ENCODE results near the gene SSBP2.

The SSBP2 gene

GRCh38 chr5:81657386-81657785 is 93.5 kb downstream of the SSBP2 start:
- H3K27me3 ChIP-seq (ENCODE audit: insufficient read depth, poor library complexity, severe bottlenecking) = no peaks in the 10 kb centered on the region
- TF ChIP-seq CTCF (IDR thresholded peaks at IDR 0.05; ENCODE audit: poor library complexity, severe bottlenecking) = no peak
- no peak overlapping the region for H3K4me3 ChIP-seq (ENCODE audit: severe bottlenecking)
- H3K4me1 ChIP-seq (ENCODE audit: insufficient read depth, poor library complexity, severe bottlenecking) = no peaks in the 10 kb centered on the region
- H3K36me3 ChIP-seq (ENCODE audit: low read depth) = no peaks in the 10 kb centered on the region
- no peaks in the 10 kb centered on the region for H3K9me3 ChIP-seq (ENCODE audit: severe bottlenecking)
- DNase-seq (ENCODE audit: low spot score) (no peak), ATAC-seq (ENCODE audit: low read depth) (no peak)
- no peak overlapping the region for H3K27ac ChIP-seq (ENCODE audit: poor library complexity, severe bottlenecking)

GRCh38 chr5:81656783-81657182 is 94.1 kb downstream of the SSBP2 start:
- no peaks in the 10 kb centered on the region for H3K9me3 ChIP-seq (ENCODE audit: severe bottlenecking)
- TF ChIP-seq CTCF (IDR thresholded peaks at IDR 0.05; ENCODE audit: poor library complexity, severe bottlenecking) = no peak

GRCh38 chr5:81650987-81651386 is 99.9 kb downstream of the SSBP2 start:
- DNase-seq (ENCODE audit: low spot score) = no peak
- H3K36me3 ChIP-seq (ENCODE audit: low read depth) = no peaks in the 10 kb centered on the region
- no peaks in the 10 kb centered on the region for H3K4me1 ChIP-seq (ENCODE audit: insufficient read depth, poor library complexity, severe bottlenecking)

More at GRCh38 chr5:81656783-81657182, 94.1 kb downstream of the SSBP2 start:
- Histone ChIP-seq H3K4me3 (ENCODE audit: severe bottlenecking) (no peak overlapping the region), H3K27ac (ENCODE audit: poor library complexity, severe bottlenecking) (no peak overlapping the region), H3K4me1 (ENCODE audit: insufficient read depth, poor library complexity, severe bottlenecking) (no peaks in the 10 kb centered on the region), H3K36me3 (ENCODE audit: low read depth) (no peaks in the 10 kb centered on the region), H3K27me3 (ENCODE audit: insufficient read depth, poor library complexity, severe bottlenecking) (no peaks in the 10 kb centered on the region)
- ATAC-seq (ENCODE audit: low read depth) = no peak
- DNase-seq (ENCODE audit: low spot score) = no peak

GRCh38 chr5:81646469-81646995 is 104.4 kb downstream of the SSBP2 start:
- H3K9me3 ChIP-seq (ENCODE audit: severe bottlenecking) = no peaks in the 10 kb centered on the region
- no peaks in the 10 kb centered on the region for H3K4me1 ChIP-seq (ENCODE audit: insufficient read depth, poor library complexity, severe bottlenecking)
- TF ChIP-seq CTCF (IDR thresholded peaks at IDR 0.05; ENCODE audit: poor library complexity, severe bottlenecking) = no peak
- ATAC-seq (ENCODE audit: low read depth) = no peak
- no peaks in the 10 kb centered on the region for H3K27me3 ChIP-seq (ENCODE audit: insufficient read depth, poor library complexity, severe bottlenecking)
- no peak for DNase-seq (ENCODE audit: low spot score)
- no peak overlapping the region for H3K4me3 ChIP-seq (ENCODE audit: severe bottlenecking)
- no peak overlapping the region for H3K27ac ChIP-seq (ENCODE audit: poor library complexity, severe bottlenecking)
- no peaks in the 10 kb centered on the region for H3K36me3 ChIP-seq (ENCODE audit: low read depth)

More at GRCh38 chr5:81650987-81651386, 99.9 kb downstream of the SSBP2 start:
- no peak overlapping the region for H3K4me3 ChIP-seq (ENCODE audit: severe bottlenecking)
- no peak for TF ChIP-seq CTCF (IDR thresholded peaks at IDR 0.05; ENCODE audit: poor library complexity, severe bottlenecking)
- no peak for ATAC-seq (ENCODE audit: low read depth)
- no peaks in the 10 kb centered on the region for H3K9me3 ChIP-seq (ENCODE audit: severe bottlenecking)
- no peaks in the 10 kb centered on the region for H3K27me3 ChIP-seq (ENCODE audit: insufficient read depth, poor library complexity, severe bottlenecking)
- H3K27ac ChIP-seq (ENCODE audit: poor library complexity, severe bottlenecking) = no peak overlapping the region

- Histone ChIP-seq H3K9me3 (ENCODE audit: severe bottlenecking) (no peaks in the 10 kb centered on the region), H3K4me1 (ENCODE audit: insufficient read depth, poor library complexity, severe bottlenecking) (peaks cover 3% of the 10 kb centered on the region), H3K27ac (ENCODE audit: poor library complexity, severe bottlenecking) (no peak overlapping the region), H3K27me3 (ENCODE audit: insufficient read depth, poor library complexity, severe bottlenecking) (no peaks in the 10 kb centered on the region), H3K36me3 (ENCODE audit: low read depth) (no peaks in the 10 kb centered on the region), H3K4me3 (ENCODE audit: severe bottlenecking) (no peak overlapping the region)
- no peak for TF ChIP-seq CTCF (IDR thresholded peaks at IDR 0.05; ENCODE audit: poor library complexity, severe bottlenecking)
- DNase-seq (ENCODE audit: low spot score) = no peak
- ATAC-seq (ENCODE audit: low read depth) = no peak
These were observed 108.7 kb downstream of the SSBP2 start for GRCh38 chr5:81642210-81642609.

Data from RWPE2 (cell line).